RWPE2 (cell line): ENCODE results near the gene ZBTB5.

Source experiments
- ATAC-seq: fragments of 200-7000 bp; cut with Tn5 transposase; 3 replicates; pipeline ENCODE4 v1.9.1; 2021; ENCODE audit warnings: low read depth
- DNase-seq: peaks from one replicate; pipeline ENCODE4 v3.0.0-alpha.2; 2020; ENCODE audit warnings: low spot score
- H3K27ac ChIP-seq: fragments of 450-650 bp; 2 replicates; pipeline ENCODE4 v1.5.1; 2017; ENCODE audit warnings: mild to moderate bottlenecking; ENCODE audit not compliant: poor library complexity, severe bottlenecking
- H3K27me3 ChIP-seq: fragments of 250-450 bp; sonication (Bioruptor Pico); 2 replicates; pipeline ENCODE4 v1.5.1; 2021; ENCODE audit warnings: mild to moderate bottlenecking, moderate library complexity; ENCODE audit not compliant: insufficient read depth, poor library complexity, severe bottlenecking
- H3K36me3 ChIP-seq: fragments of 250-450 bp; sonication (Bioruptor Pico); 2 replicates; pipeline ENCODE4 v1.5.1; 2020; ENCODE audit warnings: low read depth, mild to moderate bottlenecking, moderate library complexity
- H3K4me1 ChIP-seq: fragments of 250-450 bp; sonication (Bioruptor Pico); 2 replicates; pipeline ENCODE4 v1.5.1; 2021; ENCODE audit warnings: mild to moderate bottlenecking, moderate library complexity; ENCODE audit not compliant: insufficient read depth, poor library complexity, severe bottlenecking
- H3K4me3 ChIP-seq: fragments of 250-450 bp; sonication (Bioruptor Pico); 2 replicates; pipeline ENCODE4 v1.5.1; 2021; ENCODE audit warnings: mild to moderate bottlenecking, moderate library complexity; ENCODE audit not compliant: severe bottlenecking
- H3K9me3 ChIP-seq: fragments of 250-450 bp; sonication (Bioruptor Pico); 2 replicates; pipeline ENCODE4 v1.5.1; 2021; ENCODE audit warnings: mild to moderate bottlenecking, moderate library complexity; ENCODE audit not compliant: severe bottlenecking
- CTCF ChIP-seq: fragments of 450-650 bp; IDR thresholded peaks from one replicate; pipeline ENCODE4 v1.5.1; 2017; ENCODE audit warnings: mild to moderate bottlenecking, moderate library complexity; ENCODE audit not compliant: poor library complexity, severe bottlenecking

ZBTB5 gene

GRCh38 chr9:37412431-37413151, 52.7 kb downstream of the ZBTB5 start:
- ATAC-seq (peak; percentile 65), DNase-seq (no peak)
- Histone ChIP-seq H3K36me3 (no peaks in the 10 kb centered on the region), H3K4me1 (peaks cover 19% of the 10 kb centered on the region), H3K4me3 (no peak overlapping the region), H3K27ac (peak overlapping the region; percentile 51), H3K27me3 (no peaks in the 10 kb centered on the region), H3K9me3 (no peaks in the 10 kb centered on the region)
- TF ChIP-seq CTCF: no peak

GRCh38 chr9:37410969-37411785, 54.1 kb downstream of the ZBTB5 start:
- peak; percentile 26 for TF ChIP-seq CTCF
- Histone ChIP-seq H3K27ac (no peak overlapping the region), H3K27me3 (no peaks in the 10 kb centered on the region), H3K4me1 (peaks cover 19% of the 10 kb centered on the region), H3K4me3 (no peak overlapping the region), H3K9me3 (no peaks in the 10 kb centered on the region), H3K36me3 (no peaks in the 10 kb centered on the region)
- ATAC-seq (no peak), DNase-seq (no peak)

GRCh38 chr9:37410354-37410861, 54.8 kb downstream of the ZBTB5 start:
- no peak overlapping the region for H3K4me3 ChIP-seq
- ATAC-seq (no peak), DNase-seq (no peak)
- TF ChIP-seq CTCF: no peak
- peaks cover 19% of the 10 kb centered on the region for H3K4me1 ChIP-seq
- H3K36me3 ChIP-seq: no peaks in the 10 kb centered on the region
- no peak overlapping the region for H3K27ac ChIP-seq
- no peaks in the 10 kb centered on the region for H3K9me3 ChIP-seq
- no peaks in the 10 kb centered on the region for H3K27me3 ChIP-seq

- DNase-seq (no peak), ATAC-seq (no peak)
- Histone ChIP-seq H3K4me3 (no peak overlapping the region), H3K27me3 (no peaks in the 10 kb centered on the region), H3K9me3 (no peaks in the 10 kb centered on the region), H3K36me3 (no peaks in the 10 kb centered on the region), H3K4me1 (peaks cover 13% of the 10 kb centered on the region), H3K27ac (no peak overlapping the region)
- TF ChIP-seq CTCF: no peak
Observed at GRCh38 chr9:37408933-37409710, 56.1 kb downstream of the ZBTB5 start.
